Forelimb muscle (tissue), 1 donor: Measurements from ENCODE around the gene VWA3A. TPM values are rescaled to one million over a fixed set of nuclear protein-coding genes. Genes with fewer than 3 reads are reported as not detected.

Source experiments
- DNase-seq: peaks from one replicate; pipeline ENCODE4 v3.0.0-alpha.2; 2013; ENCODE audit warnings: low read depth
- polyA plus RNA-seq: library from polyadenylated mRNA; unstranded; fragments of 120-200 nt; gene quantifications from one replicate; pipeline ENCODE4 v1.2.1, GENCODE V29; 2013; ENCODE audit not compliant: insufficient read length

VWA3A gene
- polyA plus RNA-seq, 1 donor: 0.39 TPM

DNA sequence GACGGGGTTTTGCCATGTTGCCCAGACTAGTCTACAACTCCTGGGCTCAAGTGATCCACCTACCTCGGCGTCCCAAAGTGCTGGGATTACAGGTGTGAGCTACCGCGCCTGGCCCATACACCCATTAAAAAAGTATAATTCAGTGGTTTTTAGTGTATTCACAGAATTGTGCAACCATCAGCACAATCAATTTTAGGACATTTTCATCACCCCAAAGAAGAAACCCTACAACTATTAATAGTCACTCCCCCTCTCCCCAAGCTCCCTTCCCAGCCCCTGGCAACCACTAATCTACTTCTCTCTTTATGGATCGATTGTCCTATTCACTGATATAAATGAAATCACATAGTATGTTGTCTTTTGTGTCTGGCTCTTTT is 109.9 kb downstream of the VWA3A start:
- DNase-seq: no peak

DNA sequence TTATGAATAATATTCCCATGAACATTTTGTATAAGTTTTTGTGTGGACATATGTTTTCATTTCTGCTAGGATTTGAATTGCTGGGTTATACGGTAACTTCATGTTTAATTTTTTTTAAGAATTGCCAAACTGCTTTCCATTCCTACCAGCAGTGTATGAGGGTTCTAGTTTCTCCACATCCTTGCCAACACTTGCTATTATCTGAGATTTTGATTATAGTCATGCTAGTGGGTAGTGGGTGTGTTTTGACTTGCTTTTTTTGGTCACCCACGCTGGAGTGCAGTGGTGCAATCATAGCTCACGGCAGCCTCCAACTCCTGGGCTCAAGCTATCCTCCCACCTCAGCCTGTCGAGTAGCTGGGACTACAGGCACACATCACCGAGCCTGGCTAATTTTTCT is 110.8 kb downstream of the VWA3A start:
- DNase-seq: no peak

DNA sequence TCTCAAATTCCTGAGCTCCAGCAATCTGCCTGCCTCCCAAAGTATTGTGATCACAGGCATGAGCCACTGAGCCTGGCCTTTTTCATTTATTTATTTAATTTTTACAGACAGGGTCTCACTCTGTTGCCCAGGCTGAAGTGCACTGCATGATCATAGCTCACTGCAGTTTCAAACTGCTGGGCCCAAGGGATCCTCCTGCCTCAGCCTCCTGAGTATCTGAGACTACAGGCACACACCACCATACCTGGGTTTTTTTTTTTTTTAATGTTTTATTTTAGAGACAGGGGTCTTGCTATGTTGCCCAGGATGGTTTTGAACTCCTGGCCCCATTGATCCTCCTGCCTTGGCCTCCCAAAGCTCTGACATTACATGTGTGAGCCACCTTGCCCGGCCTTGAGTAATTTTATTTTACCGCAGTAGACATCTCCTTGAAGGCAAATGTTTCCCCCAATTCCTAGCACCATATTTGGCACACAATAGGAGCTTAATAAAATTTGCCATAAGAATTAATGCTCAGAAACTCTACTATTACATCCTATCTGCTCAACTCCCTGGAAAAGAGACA is 111.8 kb downstream of the VWA3A start:
- no peak for DNase-seq

- no peak for DNase-seq
These were observed 113.3 kb downstream of the VWA3A start for GRCh38 chr16:22205577-22206012.

GRCh38 chr16:22206013-22206841 is 113.9 kb downstream of the VWA3A start, which contains the start of gene EEF2K:
EEF2K (plus strand) TSS chr16:22206278; CDS start chr16:22225730, 19,452 bp downstream.
- DNase-seq: peak; percentile 65

Other genes with a start within 250 kb of the VWA3A start
- 97.1 TPM for gene NPIPB4, start 234.8 kb upstream of the VWA3A start, polyA plus RNA-seq
- 330 TPM for gene UQCRC2, start 139.2 kb upstream of the VWA3A start, polyA plus RNA-seq
- 0.22 TPM for gene PDZD9, start 91.4 kb upstream of the VWA3A start, polyA plus RNA-seq
- gene MOSMO, start 84.4 kb upstream of the VWA3A start, polyA plus RNA-seq: 13.4 TPM
- gene SDR42E2, start 70.0 kb downstream of the VWA3A start, polyA plus RNA-seq: not detected
- gene EEF2K, start 113.7 kb downstream of the VWA3A start, polyA plus RNA-seq: 54.0 TPM
- 39.4 TPM for gene POLR3E, start 204.9 kb downstream of the VWA3A start, polyA plus RNA-seq